DND-41 (cell line): ENCODE results near the gene NIM1K.
"Not testable (repeated sequence)": the region's sequence is repeated elsewhere in the genome, so short reads cannot be mapped to it uniquely, and the experiment has no call there.

Experiments
- ATAC-seq: fragments of 200-7000 bp; cut with Tn5 transposase; 3 replicates; pipeline ENCODE4 v1.9.1; 2021; ENCODE audit warnings: low read depth; ENCODE audit not compliant: insufficient read depth
- DNase-seq: peaks from one replicate; pipeline ENCODE4 v3.0.0-alpha.2; 2020
- H2AFZ ChIP-seq: 2 replicates; pipeline ENCODE4 v1.6.0; 2012; ENCODE audit warnings: low read depth, low read length
- H3K27ac ChIP-seq: 2 replicates; pipeline ENCODE4 v1.5.1; 2012; ENCODE audit warnings: low read length, inconsistent platforms
- H3K27me3 ChIP-seq: fragments of 200-600 bp; sonication (generic); 2 replicates; pipeline ENCODE4 v1.6.0; 2012; ENCODE audit warnings: low read length, mild to moderate bottlenecking, inconsistent platforms; ENCODE audit not compliant: insufficient read depth, poor library complexity
- H3K36me3 ChIP-seq: 2 replicates; pipeline ENCODE4 v1.5.1; 2012; ENCODE audit warnings: low read length, inconsistent platforms; ENCODE audit not compliant: insufficient read depth
- H3K4me1 ChIP-seq: 2 replicates; pipeline ENCODE4 v1.5.1; 2012; ENCODE audit warnings: mild to moderate bottlenecking, low read length; ENCODE audit not compliant: insufficient read depth
- H3K4me2 ChIP-seq: 2 replicates; pipeline ENCODE4 v1.6.0; 2012; ENCODE audit warnings: mild to moderate bottlenecking, moderate library complexity, low read length, inconsistent platforms; ENCODE audit not compliant: insufficient read depth
- H3K4me3 ChIP-seq, 2 experiments: fragments of 200-600 bp in 1 of 2; shearing (Covaris generic) in 1 of 2; 2 replicates each; pipeline ENCODE4 v1.5.1; 2012 to 2016; ENCODE audit warnings: inconsistent platforms in 2 of 2, low read length in 2 of 2, mild to moderate bottlenecking in 2 of 2, low read depth in 1 of 2, moderate library complexity in 1 of 2
- H3K79me2 ChIP-seq: 2 replicates; pipeline ENCODE4 v1.6.0; 2012; ENCODE audit warnings: low read length, inconsistent platforms; ENCODE audit not compliant: insufficient read depth
- H3K9ac ChIP-seq: 2 replicates; pipeline ENCODE4 v1.6.0; 2012; ENCODE audit warnings: low read depth, mild to moderate bottlenecking, inconsistent platforms, low read length, moderate library complexity
- H3K9me3 ChIP-seq: 2 replicates; pipeline ENCODE4 v1.5.1; 2012; ENCODE audit warnings: low read length, moderate library complexity, mild to moderate bottlenecking, inconsistent platforms; ENCODE audit not compliant: insufficient read depth, severe bottlenecking
- H4K20me1 ChIP-seq: 2 replicates; pipeline ENCODE4 v1.6.0; 2012; ENCODE audit warnings: low read length; ENCODE audit not compliant: insufficient read depth
- EZH2 ChIP-seq: IDR thresholded peaks from 3 replicates; pipeline ENCODE4 v1.6.1; 2012; ENCODE audit warnings: borderline replicate concordance, low read depth, mild to moderate bottlenecking, moderate library complexity, low read length, inconsistent platforms; ENCODE audit not compliant: severe bottlenecking
- TF ChIP-seq, protein P1 (sequence below): IDR thresholded peaks from 2 replicates; pipeline ENCODE4 v1.5.1; 2012; ENCODE audit warnings: borderline replicate concordance, low read length, moderate library complexity, mild to moderate bottlenecking; ENCODE audit not compliant: poor library complexity, severe bottlenecking; ENCODE audit errors: extremely low read depth

The NIM1K gene

DNA sequence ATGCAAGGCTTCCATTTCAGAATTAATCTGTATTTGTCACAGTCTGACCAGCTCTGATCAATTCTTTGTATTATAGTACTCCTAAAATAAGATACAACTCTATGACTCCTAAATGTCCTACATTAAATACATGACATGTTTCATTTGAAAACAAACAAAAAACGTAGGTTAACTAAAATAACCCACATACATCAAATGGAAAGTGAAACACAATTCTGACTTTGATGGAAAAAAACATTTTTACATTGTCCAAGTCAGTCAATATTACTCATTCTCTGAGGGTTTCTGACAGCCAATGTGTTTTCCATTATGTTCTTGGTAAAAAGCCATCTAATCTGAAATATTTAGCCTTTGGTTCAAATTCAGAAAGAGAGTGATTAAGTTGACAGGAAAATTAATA lies 112.5 kb downstream of the NIM1K start:
- Histone ChIP-seq H3K36me3 (peaks cover 89% of the 10 kb centered on the region), H2AFZ (no peak overlapping the region), H3K27me3 (no peaks in the 10 kb centered on the region), H3K9me3 (no peaks in the 10 kb centered on the region), H4K20me1 (peaks cover 86% of the 10 kb centered on the region), H3K79me2 (peaks cover 99% of the 10 kb centered on the region), H3K4me2 (peak overlapping the region; percentile 48; the same call in 1 of the 2 replicates), H3K27ac (no peak overlapping the region), H3K9ac (no peak overlapping the region), H3K4me3 (no peak overlapping the region), H3K4me1 (peaks cover 75% of the 10 kb centered on the region)
- ATAC-seq (no peak), DNase-seq (no peak)
- TF ChIP-seq, protein P1, sequence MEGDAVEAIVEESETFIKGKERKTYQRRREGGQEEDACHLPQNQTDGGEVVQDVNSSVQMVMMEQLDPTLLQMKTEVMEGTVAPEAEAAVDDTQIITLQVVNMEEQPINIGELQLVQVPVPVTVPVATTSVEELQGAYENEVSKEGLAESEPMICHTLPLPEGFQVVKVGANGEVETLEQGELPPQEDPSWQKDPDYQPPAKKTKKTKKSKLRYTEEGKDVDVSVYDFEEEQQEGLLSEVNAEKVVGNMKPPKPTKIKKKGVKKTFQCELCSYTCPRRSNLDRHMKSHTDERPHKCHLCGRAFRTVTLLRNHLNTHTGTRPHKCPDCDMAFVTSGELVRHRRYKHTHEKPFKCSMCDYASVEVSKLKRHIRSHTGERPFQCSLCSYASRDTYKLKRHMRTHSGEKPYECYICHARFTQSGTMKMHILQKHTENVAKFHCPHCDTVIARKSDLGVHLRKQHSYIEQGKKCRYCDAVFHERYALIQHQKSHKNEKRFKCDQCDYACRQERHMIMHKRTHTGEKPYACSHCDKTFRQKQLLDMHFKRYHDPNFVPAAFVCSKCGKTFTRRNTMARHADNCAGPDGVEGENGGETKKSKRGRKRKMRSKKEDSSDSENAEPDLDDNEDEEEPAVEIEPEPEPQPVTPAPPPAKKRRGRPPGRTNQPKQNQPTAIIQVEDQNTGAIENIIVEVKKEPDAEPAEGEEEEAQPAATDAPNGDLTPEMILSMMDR, result no peak
- TF ChIP-seq EZH2, result no peak

DNA sequence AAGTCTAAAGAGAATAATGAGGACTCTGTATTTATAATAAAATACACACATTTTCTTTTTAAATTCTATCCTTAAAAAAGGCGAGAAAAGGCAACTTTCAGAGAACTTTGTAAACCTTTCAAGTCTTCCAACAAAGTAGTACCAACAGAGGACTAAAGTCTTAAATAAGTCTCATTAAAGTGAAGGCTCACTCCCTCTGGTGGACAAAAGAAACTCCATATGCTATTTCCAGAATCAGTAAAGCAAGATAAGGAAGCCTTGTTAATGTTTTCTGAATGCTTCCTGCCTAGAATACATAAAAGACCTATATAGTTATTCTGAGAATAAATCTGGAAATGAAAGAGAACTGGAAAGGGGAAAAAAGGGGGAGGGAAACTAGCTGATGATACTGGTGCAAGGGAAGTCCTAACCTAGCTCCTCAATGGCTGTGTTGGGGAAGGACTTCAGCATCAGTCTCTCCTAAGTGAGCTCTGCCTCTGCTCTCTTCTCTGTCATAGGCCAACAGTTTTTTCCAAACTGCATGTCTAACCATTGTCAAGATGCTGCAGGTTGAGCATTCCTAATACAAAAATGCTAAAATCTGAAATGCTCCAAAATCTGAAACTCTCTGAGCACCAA lies 114.0 kb downstream of the NIM1K start:
- peaks cover 99% of the 10 kb centered on the region for H3K79me2 ChIP-seq
- H3K36me3 ChIP-seq, result peaks cover 88% of the 10 kb centered on the region
- no peaks in the 10 kb centered on the region for H3K9me3 ChIP-seq
- no peak overlapping the region for H2AFZ ChIP-seq
- ATAC-seq (peak; percentile 85), DNase-seq (no peak)
- H4K20me1 ChIP-seq, result peaks cover 85% of the 10 kb centered on the region
- H3K4me2 ChIP-seq, result peak overlapping the region; percentile 97
- H3K4me3 ChIP-seq, result 0 out of 4 replicates have a peak overlapping the region, but pooled peaks of 1 of the 2 experiments have one; percentile 31
- TF ChIP-seq, protein P1, result peak; percentile 71
- no peak for TF ChIP-seq EZH2
- H3K27me3 ChIP-seq, result no peaks in the 10 kb centered on the region
- H3K27ac ChIP-seq, result peak overlapping the region; percentile 62
- H3K9ac ChIP-seq, result no peak overlapping the region
- peaks cover 85% of the 10 kb centered on the region for H3K4me1 ChIP-seq

DNA sequence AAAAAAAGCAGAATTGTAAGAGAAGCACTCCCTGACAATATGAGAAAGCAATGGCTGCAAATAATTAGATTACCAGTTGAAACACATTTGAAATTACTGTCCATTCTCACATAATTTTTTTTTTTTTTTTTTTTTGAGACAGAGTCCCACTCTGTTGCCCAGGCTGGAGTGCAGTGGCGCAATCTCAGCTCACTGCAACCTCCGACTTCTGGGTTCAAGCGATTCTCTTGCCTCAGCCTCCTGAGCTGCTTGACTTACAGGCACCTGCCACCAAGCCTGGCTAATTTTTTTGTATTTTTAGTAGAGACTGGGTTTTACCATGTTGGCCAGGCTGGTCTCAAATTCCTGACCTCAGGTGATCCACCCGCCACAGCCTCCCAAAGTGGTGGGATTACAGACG lies 114.9 kb downstream of the NIM1K start:
- H2AFZ ChIP-seq, H3K9ac ChIP-seq, DNase-seq, H3K27me3 ChIP-seq, H3K27ac ChIP-seq, ATAC-seq, H3K9me3 ChIP-seq: not testable (repeated sequence)
- peaks cover 87% of the 10 kb centered on the region for H3K36me3 ChIP-seq
- H3K79me2 ChIP-seq, result peaks cover 99% of the 10 kb centered on the region
- H3K4me2 ChIP-seq, result peak overlapping the region; percentile 97
- H4K20me1 ChIP-seq, result peaks cover 85% of the 10 kb centered on the region
- peaks cover 89% of the 10 kb centered on the region for H3K4me1 ChIP-seq
- H3K4me3 ChIP-seq, result peak overlapping the region in 1 of 2 experiments; percentile 7; a peak in 1 of 4 replicates

DNA sequence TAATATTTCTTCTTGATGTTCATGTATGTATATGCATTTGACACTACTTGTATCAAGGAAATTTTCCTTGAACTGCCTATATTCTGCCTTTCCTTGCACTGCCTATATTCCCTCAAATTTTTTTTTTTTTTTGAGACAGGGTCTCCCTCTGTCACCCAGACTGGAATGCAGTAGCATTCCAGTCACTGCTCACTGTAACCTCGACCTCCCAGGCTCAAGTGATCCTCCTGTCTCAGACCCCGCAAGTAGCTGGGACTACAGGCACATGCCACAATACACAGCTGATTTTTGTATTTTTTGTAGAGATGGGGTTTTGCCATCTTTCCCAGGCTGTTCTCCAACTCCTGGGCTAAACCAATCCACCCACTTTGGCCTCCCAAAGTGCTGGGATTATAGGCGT lies 117.1 kb downstream of the NIM1K start:
- Histone ChIP-seq H2AFZ (no peak overlapping the region), H3K4me2 (peak overlapping the region; percentile 97), H3K9ac (peak overlapping the region; percentile 82), H3K9me3 (no peaks in the 10 kb centered on the region), H4K20me1 (peaks cover 75% of the 10 kb centered on the region), H3K27ac (peak overlapping the region; percentile 60), H3K4me3 (peak overlapping the region in 1 of 2 experiments; percentile 94; a peak in 3 of 4 replicates), H3K79me2 (peaks cover 91% of the 10 kb centered on the region), H3K36me3 (peaks cover 76% of the 10 kb centered on the region), H3K4me1 (peaks cover 84% of the 10 kb centered on the region), H3K27me3 (no peaks in the 10 kb centered on the region)
- no peak for TF ChIP-seq EZH2
- TF ChIP-seq, protein P1, result no peak
- no peak for DNase-seq
- no peak for ATAC-seq
